RPMI7951 (cell line): ENCODE results near the gene PECR. TPM values are rescaled to one million over a fixed set of nuclear protein-coding genes. Genes with fewer than 3 reads are reported as not detected.
A peak's percentile ranks its signal among the peaks of the same experiment; 100 is the strongest.
"Not testable (repeated sequence)": the region's sequence is repeated elsewhere in the genome, so short reads cannot be mapped to it uniquely, and the experiment has no call there.

ENCODE experiments used
- DNase-seq: peaks from one replicate; pipeline ENCODE4 v3.0.0-alpha.2; 2012; ENCODE audit warnings: low read depth
- total RNA-seq: library from RNA; depleted of rRNA; stranded (reverse); fragments of >200 nt; shearing (Covaris generic); gene quantifications from 2 replicates; pipeline ENCODE4 v1.2.3, GENCODE V29; 2014; rRNA removed

Gene PECR
- total RNA-seq, 1 experiment from 2014 or later, result 20.2 TPM

- no peak for DNase-seq
These were observed 79.4 kb downstream of the PECR start for GRCh38 chr2:216002101-216002678.

GRCh38 chr2:216001216-216002100, 80.2 kb downstream of the PECR start:
- no peak for DNase-seq

GRCh38 chr2:215998636-215999035, 83.0 kb downstream of the PECR start:
- peak; percentile 37 for DNase-seq

- DNase-seq, result no peak
These were observed 84.4 kb downstream of the PECR start for GRCh38 chr2:215997219-215997618.

GRCh38 chr2:215994911-215995310, 86.7 kb downstream of the PECR start:
- no peak for DNase-seq

- DNase-seq, result not testable (repeated sequence)
These were observed 92.9 kb downstream of the PECR start for GRCh38 chr2:215988556-215989207.

Other genes with a start within 250 kb of the PECR start
- 4.6 and 5.7 TPM in 2 replicates for gene MREG, start 68.3 kb downstream of the PECR start, total RNA-seq
- 2.2 and 2.9 TPM in 2 replicates for gene TMEM169, start 110 bp upstream of the PECR start, total RNA-seq
- gene XRCC5, start 27.5 kb upstream of the PECR start, total RNA-seq, result 402 and 451 TPM in 2 replicates